ENCODE measurements around the gene EVA1C.
"Not testable (repeated sequence)": the region's sequence is repeated elsewhere in the genome, so short reads cannot be mapped to it uniquely, and the experiment has no call there.

EVA1C gene

DNA sequence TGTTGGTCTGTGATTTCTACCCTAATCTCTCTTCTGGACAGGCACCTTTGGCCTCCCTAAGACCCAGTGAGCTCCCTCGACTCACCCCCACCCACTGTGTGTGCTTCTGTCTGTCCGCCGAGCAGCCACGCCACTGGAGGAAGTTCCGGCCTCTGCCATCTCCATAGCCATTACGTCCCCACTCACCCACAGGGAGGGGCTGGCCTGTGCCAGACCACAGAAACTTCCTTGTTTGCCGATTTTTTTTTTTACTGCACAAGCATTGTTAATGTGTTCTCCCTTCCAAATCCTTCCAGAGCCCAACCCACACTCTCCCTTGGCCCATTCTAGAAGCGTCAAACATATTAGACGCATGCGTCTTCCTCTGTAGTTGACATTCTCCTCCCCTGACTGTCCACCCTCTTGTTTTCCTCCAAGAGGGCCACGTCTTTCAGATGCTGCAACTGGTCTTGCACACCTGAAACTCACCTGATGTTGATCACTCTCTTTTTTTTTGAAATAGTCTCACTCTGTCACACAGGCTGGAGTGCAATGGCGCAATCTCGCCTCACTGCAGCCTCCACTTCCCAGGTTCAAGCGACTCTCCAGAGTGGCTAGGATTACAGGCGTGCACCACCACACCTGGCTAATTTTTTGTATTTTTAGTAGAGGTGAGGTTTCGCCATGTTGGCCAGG is 72.3 kb downstream of the EVA1C start:
- in situ Hi-C loops (cut with MboI; ENCODE audit: low sequenced_read_pairs), result no loop called here

DNA sequence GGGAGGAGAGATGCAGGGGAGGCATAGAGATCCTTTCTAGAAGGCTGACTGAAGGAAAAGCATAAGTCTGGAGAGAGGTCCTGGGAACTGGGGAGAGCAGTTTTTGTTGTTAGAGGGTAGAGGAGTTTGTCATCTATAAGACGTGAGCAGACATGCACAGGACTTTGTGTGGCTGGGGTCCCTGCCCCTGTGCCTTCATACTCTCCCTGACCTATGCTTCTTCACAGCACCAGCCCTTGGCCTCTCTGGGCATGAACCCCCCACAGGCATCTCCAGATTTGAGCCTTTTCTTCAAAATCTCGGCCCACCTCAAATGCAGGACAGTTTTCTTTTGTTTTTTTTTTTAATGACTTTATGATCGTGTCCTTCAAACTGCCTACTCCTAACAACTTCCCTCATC is 79.9 kb downstream of the EVA1C start:
- in situ Hi-C loops (cut with MboI; ENCODE audit: low sequenced_read_pairs), result no loop called here

DNA sequence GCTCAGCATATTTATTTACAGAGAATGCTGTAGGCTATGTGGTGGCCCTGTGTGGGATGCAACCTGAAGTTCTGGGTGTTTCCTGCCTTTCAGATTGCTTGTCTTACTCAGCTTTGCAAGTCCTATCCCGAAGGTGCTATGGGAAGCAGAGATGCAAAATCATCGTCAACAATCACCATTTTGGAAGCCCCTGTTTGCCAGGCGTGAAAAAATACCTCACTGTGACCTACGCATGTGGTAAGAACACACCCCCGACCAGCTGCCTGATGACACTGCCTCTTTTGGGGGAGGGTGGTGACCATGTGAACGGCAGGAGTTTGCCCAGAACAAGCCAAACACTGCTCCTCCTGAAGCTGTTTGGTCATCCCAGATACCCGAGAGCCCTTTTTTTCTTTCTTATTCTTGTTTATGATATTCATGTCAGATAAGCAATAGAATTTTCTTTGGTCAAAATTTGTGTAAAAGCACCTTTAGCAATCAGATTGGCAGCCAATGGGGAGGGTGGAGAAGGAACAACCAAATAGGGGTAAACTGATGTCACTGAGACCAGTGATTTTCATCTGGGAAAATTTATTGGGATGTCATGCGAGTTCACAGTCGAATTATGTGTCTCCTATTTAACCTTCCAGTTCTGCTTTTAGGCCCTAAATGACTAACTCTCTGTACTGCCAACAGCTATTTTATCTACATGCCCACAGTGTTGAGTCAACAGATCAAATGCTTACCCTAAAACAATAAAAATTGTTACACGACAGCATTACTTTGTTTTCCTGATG is 82.6 kb downstream of the EVA1C start:
- in situ Hi-C loops (cut with MboI; ENCODE audit: low sequenced_read_pairs), result no loop called here

DNA sequence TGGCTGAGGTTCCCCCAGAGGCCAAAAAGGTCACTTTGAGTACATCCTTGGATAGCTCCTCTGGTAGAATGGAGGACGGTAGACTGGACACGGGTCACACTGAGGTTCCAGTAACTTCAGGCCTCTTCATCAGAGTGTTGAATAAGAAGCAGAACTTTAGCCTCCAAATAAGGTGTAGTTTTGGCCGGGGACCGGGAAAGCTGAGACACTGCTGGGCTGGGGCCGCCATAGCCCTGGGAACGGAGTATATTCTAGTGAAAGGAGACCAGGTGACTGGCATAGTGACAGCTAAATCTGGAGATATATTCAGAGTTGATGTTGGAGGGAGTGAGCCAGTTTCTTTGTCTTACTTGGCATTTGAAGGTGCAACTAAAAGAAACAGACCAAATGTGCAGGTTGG is 84.1 kb downstream of the EVA1C start:
- in situ Hi-C loops (cut with MboI; ENCODE audit: low sequenced_read_pairs), result no loop called here

DNA sequence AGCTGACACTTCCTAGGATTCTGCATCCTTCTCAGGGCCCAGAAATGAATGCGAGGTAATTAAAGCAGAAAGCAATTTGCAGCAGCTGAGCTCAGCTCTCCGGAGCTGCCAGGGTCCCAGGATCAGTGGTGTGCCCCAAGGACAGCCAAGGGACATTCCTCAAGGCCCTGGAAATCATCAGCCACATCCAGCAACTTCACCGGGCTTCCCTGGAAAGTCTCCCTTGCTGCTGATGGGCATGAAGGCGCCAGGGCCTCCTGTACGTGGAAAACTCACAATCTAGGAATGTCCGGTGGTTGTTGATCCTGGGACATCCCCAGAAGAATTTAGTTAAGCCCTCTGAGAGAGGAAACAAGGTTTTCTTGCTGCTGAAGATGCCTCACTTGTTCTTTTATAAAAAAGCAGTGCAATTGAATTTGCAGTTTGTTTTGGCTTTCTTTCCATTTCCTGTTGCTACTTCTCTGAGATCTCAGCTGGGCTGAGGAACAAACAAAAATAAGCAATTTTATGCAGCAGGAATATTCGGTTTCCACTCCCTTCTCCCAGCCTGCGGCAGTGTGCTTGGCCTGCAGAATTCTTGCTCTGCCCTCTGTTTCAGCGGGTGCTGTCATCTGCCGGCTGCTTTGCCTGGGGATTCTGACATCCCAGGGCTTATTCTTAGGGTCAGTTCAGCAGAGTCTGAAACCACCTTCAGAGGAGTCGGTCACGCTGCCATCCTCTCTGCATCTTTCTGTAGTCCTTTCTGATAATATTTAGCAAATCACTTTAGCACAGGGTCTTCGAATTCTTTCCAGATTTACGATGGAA is 86.9 kb downstream of the EVA1C start:
- in situ Hi-C loops (cut with MboI; ENCODE audit: low sequenced_read_pairs), result no loop called here

DNA sequence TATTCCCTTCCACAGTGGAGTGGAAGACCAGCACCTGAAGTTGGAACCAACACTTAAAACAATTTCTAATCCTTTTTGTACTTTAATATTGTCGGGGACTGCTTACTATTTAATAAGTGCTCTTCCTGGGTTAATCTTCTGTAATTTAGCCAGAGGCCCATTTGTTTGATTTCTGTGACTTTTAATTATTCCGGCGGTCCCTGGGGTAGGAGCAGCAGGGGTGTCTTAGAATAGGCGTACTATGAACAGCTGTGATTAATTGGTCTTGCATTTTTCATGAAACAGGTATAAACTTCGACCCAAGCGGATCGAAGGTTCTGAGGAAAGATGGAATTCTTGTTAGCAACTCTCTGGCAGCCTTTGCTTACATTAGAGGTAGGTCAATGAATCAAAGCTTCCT is 91.1 kb downstream of the EVA1C start:
- in situ Hi-C loops (cut with MboI; ENCODE audit: low sequenced_read_pairs), result not testable (repeated sequence)

DNA sequence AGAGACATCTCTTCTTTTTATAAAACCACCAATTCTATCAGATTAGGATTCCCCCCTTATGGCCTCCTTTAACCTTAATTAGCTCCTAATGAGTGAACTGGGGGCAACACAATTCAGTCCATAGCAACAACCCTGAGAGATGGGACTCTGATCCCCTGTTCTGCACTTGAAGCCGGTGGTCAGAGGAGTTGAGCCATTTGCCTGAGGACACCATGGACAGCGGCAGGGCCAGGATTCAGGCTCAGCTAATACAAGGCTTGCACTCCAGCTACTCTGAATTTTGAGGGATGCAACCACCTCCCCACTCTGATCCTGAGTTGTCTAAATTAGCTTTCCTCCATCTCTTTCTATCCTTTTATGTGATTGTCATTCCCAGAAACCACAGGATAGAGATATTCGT is 93.3 kb downstream of the EVA1C start:
- in situ Hi-C loops (cut with MboI; ENCODE audit: low sequenced_read_pairs), result not testable (repeated sequence)

DNA sequence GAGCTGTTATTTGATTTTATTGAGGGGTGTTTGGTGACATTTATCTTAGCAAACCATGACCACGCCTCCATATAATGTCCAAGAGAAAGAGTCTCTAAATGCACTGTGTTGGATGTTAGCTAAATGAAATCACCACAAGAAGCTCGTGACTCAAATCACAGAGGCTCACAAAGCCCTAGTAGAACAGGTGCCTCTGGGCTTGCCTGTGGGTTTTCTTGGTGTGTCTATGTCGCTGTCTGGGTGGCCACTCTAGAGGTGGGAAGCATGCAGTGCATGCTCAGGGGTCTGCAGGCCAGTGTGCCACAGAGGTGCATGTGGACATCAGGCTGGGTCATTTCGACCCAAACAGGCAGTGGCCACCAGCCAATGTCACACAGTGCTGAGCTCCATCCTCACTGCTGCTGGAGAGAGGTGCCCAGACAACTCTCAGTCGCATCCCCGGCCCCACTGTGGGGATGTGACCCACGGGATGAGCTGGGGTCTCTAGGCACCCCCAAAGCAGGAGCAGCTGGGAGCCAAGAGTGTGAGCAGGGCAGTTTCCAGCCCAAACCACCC is 94.0 kb downstream of the EVA1C start:
- in situ Hi-C loops (cut with MboI; ENCODE audit: low sequenced_read_pairs), result not testable (repeated sequence)

DNA sequence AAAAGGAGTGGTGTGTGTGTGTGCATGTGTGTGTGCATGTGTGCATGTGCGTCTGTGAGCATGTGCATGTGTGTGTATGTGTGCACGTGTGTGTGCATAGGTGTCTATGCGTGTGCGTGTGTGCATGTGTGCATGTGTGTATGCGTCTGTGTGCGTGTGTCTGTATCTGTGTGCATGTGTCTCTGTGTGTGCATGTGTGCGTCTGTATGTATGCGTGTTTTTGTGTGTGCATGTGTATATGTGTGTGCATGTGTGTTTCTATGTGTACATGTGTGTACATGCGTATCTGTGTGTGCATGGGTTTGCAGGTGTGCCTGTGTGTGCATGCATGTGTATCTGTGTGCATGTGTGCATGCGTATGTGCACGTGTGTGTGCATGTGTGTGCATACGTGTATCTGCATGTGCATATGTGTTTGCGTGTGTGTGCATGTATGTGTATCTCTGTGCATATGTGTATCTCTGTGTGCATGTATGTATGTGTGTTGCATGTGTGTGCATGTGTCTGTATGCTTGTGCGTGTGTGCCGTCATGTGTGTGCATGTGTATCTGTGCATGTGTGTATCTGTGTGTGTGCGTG is 94.9 kb downstream of the EVA1C start:
- in situ Hi-C loops (cut with MboI; ENCODE audit: low sequenced_read_pairs), result no loop called here

DNA sequence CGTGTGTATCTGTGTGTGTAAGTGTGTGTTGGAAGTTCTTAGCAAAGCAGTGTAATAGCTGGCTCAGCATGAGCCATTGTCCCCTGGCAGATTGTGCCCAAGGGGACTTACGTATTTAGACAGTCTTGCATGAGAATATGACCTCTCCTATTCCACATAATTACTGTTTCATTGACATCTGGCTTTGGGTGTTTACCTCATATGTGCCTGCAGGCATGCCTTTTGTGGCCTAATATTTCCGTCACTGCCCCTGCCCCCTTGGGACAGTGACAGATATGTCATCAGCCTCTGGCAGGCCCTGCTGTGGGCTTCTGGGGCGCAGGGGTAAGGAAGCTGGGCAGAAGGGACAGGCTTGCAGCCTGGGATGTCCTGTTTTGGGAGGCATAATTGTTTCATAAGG is 95.5 kb downstream of the EVA1C start:
- in situ Hi-C loops (cut with MboI; ENCODE audit: low sequenced_read_pairs), result not testable (repeated sequence)

DNA sequence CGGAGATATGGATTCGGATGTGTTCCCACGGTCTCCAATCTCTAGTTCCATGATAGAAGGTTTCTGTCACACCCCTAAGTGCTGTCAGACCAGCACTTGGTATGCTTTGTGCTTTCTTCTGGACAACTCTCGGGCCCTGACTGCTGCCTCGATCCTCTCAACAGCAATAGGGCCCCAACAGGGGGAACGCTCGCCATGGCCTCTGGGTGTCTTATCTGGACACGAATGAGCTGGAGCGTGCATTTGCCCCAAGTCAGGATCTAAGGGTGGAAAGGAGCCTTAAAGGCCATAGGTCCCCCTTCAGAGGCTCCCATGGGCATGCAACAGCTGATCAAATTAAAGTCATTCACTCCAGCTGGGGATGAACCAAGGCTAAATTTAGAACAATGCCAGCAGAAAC is 96.1 kb downstream of the EVA1C start:
- in situ Hi-C loops (cut with MboI; ENCODE audit: low sequenced_read_pairs), result no loop called here

DNA sequence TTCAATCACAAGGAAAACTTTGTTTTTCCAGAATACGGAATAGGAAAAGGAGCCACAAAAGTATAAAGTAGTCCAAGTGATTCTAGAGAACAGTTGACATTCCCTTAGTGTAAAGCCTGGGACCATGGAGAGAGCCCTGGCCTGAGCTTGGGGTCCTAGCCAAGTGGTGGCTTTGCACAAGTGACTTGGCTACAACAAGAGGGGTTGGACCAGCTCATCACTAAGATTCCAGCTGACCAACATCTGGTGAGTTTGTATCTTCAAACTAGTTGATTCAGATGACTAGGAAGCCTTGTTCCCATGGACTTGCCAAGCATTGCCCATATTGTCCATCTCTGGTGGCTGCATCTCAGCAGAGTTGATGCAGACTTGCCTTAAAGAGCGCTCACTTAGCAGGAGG is 96.5 kb downstream of the EVA1C start:
- in situ Hi-C loops (cut with MboI; ENCODE audit: low sequenced_read_pairs), result not testable (repeated sequence)

DNA sequence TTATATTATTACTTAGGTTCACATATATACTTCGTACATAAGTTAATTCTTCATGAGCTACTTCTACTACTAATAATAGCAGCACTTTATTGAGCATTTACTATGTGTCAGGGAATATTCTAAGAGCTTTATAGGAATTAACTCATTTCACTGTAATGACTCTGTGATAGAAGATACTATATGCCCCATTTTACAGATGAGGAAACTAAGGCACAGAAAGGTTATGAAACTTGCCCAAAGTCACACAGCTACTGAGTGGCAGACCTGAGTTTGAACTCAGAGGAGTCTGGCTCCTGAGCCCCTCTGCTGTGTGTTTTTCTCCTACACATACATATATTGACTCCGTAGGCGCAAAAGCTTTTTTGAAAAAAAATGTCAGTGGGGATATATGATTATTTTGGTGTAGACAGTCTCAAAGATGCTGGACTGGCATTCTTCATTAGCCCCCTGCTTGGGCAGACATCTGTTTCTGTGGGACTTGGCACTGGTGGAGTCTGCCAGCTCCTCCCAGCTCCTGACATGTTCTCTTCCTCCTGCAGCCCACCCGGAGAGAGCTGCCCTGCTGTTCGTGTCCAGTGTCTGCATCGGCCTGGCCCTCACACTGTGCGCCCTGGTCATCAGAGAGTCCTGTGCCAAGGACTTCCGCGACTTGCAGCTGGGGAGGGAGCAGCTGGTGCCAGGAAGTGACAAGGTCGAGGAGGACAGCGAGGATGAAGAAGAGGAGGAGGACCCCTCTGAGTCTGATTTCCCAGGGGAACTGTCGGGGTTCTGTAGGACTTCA is 102.0 kb downstream of the EVA1C start:
- in situ Hi-C loops (cut with MboI; ENCODE audit: low sequenced_read_pairs), result no loop called here

DNA sequence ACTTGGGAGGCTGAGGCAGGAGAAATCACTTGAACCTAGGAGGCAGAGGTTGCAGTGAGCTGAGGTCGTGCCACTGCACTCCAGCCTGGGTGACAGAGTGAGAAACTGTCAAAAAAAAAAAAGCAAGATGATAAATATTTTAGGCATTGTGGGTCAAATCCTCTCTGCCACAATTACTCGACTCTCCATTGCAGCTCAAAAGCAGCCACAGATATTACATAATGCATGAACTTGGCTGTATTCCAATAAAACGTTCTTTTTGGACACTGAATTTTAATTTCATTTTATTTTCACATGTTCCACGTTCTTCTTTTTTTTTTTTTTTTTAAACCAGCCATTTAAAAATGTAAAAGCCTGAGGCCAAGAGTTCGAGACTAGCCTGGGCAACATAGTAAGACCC is 103.4 kb downstream of the EVA1C start:
- in situ Hi-C loops (cut with MboI; ENCODE audit: low sequenced_read_pairs), result no loop called here

DNA sequence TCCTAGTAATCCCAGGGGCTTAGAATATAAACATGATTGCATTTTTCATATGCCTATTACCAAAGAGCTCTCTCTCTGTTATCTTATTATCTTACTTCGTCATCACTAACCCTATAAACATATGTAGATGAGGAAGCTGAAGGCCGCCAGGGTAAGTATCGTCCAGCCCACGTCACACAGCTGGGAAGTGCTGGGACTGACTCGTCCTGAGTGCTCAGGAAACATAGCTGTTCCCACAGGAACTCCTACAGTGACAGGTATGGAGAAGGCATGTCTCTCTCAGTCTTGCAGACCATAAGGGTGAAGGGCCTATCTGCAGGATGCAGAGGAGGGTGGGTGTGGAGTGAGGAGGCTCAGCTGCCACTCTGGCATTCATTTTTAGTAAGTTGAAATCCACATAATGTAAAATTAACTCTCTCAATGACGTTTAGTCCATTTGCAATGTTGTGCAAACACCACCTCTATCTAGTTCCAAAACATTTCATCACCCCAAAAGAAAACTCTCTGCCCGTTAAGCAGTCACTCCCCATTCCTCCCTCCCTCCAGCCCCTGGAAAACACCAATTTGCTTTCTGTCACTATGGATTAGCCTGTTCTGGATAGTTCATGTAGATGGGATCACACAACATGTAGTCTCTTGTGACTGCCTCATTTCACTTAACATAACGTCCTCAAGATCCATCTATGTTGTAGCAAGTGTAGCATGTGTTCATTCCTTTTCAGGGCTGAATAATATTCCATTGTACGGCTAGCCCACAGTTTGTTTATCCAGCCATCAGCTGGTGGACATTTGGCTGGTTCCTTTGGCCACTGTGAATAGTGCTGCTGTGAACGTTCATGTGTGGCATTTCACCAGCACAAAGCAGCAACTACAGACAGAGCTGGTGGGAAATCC is 104.5 kb downstream of the EVA1C start:
- in situ Hi-C loops (cut with MboI; ENCODE audit: low sequenced_read_pairs), result no loop called here

DNA sequence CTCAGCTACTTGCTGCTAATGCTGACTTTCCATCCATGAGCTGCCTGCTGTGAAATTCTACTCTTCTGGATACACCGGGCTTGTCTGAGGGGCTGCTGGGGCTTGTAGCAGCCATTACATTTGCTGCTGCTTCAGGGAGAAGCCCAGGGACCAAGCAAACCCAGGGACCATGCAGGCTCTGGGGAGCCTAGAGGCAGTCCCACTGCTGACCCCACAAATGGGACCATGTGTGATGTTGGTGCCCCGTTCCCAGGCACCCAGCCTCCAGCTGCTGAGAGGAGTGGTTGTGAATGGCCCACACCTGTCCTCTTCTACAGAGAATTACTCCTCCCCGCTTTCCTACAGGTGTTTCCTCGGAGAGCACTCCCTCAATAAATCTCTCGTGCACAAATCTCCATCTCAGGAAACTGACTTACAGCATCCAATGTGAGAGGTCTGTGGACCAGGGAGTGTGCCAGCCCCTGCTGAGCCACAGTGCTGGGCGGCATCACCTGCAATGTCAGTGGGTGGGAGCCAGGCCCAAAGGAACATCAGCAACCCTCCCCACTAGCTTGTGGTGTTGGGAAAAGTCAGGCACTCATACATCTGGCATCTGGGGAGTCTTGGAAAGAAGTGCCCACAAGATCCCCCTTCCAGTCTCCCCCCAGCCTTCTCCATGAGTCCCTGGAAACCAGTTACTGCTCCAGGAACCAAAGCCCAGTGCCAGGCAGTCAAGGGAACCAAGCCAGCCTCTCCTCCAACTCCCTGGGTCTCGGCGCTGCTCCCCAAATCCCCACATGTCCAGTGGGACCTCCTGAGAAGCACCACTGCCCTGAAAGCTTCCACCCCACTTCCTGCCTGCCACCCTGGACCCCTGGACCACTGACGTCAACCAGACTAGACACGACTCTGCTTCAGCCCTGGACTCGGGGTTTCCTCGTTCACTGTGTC is 107.7 kb downstream of the EVA1C start:
- in situ Hi-C loops (cut with MboI; ENCODE audit: low sequenced_read_pairs), result no loop called here

DNA sequence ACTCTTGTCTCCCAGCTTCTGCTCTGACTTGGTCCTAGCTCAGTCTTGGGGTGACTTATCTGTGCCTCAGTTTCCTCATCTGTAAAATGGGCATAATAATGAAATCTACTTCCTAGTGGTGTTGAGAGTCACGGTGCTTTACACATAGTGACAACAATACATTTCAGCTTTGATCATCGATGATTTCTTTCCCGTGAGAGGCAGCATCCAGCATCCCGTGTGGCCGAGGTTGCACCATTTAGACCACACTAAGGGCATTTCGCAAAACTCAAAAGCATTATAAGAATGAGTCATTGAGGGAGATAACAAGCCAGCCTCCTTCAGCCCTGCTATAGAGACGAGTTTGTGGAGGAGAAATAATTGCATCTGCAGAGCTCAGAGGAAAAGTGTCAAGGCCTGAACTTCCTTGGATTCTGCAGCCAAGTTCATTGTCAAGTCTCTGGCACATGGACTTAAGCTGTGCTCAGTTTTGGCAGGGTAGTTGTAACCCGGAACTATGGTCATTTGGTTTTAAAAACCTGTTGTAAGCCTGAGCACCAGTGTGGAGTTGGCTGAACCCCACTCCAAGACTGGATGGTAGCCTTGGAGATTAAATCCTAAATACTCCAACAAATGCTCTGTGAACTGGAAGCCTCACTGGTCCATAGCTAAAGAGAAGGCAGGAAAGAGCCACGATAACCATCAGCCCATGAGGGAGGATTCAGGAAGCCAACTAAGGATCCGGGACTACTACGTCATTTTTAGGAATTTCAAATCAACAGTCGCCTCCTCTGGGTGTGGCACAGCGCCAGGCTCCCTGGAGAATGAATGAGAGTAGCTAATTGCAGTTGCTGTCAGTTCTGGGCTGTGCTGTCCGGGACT is 108.6 kb downstream of the EVA1C start:
- in situ Hi-C loops (cut with MboI; ENCODE audit: low sequenced_read_pairs), result no loop called here
